NOMO-1 treated with dmso at 0.1 percent for 144 hours (cell line): ENCODE results near the gene PCDHB14.

Experiments
- DNase-seq: peaks from one replicate; lab custom pipeline; 2025; ENCODE audit not compliant: unreplicated experiment; lab: John Stamatoyannopoulos, UW

The PCDHB14 gene

DNA sequence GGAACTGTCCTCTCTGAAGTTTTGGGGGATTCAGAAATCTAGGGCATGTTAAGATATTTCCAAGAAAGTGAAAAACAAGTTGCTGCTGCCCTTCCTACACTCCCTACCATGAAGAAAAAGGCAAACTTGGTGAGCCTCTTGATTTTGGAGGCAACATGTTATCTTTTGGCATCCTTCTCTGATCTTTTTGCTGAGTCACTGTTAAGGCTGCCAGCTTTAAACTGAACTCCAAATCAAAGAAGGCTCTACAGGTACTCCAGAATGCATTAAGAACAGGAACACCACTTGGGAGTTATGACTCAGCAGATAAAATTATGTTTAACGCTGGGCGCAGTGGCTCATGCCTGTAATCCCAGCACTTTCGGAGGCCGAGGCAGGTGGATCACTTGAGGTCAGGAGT lies 46.1 kb downstream of the PCDHB14 start:
- DNase-seq: no peak

- no peak for DNase-seq
These were observed 49.8 kb downstream of the PCDHB14 start for GRCh38 chr5:141272906-141273305.
